ENCODE results near the gene CADPS. TPM values are rescaled to one million over a fixed set of nuclear protein-coding genes. Genes with fewer than 3 reads are reported as not detected.

Gene CADPS
- polyA plus RNA-seq, 1 donor from 2014 or later = 118 TPM

DNA sequence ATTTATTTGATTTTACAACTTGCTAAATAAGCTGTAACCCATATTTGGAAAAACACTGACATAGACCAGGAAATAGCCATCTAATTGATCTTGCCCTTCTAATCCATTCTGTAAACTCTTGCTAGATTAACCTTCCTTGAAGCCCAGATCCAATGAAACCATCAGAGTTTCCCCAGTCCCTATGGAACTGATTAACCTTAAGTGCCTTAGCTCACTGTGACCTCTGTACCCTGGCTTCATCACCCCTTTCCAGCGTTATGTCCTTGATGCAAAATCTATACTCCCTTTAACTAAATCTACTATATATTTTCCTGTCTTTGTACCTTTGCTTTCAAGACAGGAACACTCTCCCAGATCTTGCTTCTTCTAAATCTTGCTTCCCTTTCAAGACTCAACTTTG, 42.9 kb upstream of the CADPS start:
- no peak overlapping the region for H3K4me3 ChIP-seq (ENCODE audit: low read length)
- H3K9ac ChIP-seq (ENCODE audit: low read length) = no peak overlapping the region
- no peaks in the 10 kb centered on the region for H3K79me2 ChIP-seq (replicated peaks; ENCODE audit: insufficient read depth, low read length)
- H3K4me2 ChIP-seq (ENCODE audit: low read length) = no peak overlapping the region
- H3K9me3 ChIP-seq (ENCODE audit: low read length) = no peaks in the 10 kb centered on the region
- H3K9me2 ChIP-seq (ENCODE audit: insufficient read depth, low read length) = no peaks in the 10 kb centered on the region
- no peak overlapping the region for H2AFZ ChIP-seq (ENCODE audit: low read depth, low read length)
- no peaks in the 10 kb centered on the region for H3K27me3 ChIP-seq (ENCODE audit: insufficient read depth, low read depth, low read length)
- no peaks in the 10 kb centered on the region for H4K20me1 ChIP-seq (ENCODE audit: insufficient read depth)
- TF ChIP-seq MXI1 (conservative IDR thresholded peaks at IDR 0.05; ENCODE audit: poor library complexity, severe bottlenecking) (no peak), SMC3 (conservative IDR thresholded peaks at IDR 0.05; ENCODE audit: poor library complexity) (no peak), RAD21 (conservative IDR thresholded peaks at IDR 0.05) (no peak), TAF1 (IDR thresholded peaks at IDR 0.05; ENCODE audit: low read depth) (no peak), EZH2 (IDR thresholded peaks at IDR 0.05; ENCODE audit: borderline replicate concordance, insufficient read depth, low read length, poor library complexity, severe bottlenecking) (no peak), EP300 (conservative IDR thresholded peaks at IDR 0.05; ENCODE audit: poor library complexity, severe bottlenecking) (no peak), POLR2AphosphoS5 (IDR thresholded peaks at IDR 0.05) (no peak)
- TF ChIP-seq, protein P1, sequence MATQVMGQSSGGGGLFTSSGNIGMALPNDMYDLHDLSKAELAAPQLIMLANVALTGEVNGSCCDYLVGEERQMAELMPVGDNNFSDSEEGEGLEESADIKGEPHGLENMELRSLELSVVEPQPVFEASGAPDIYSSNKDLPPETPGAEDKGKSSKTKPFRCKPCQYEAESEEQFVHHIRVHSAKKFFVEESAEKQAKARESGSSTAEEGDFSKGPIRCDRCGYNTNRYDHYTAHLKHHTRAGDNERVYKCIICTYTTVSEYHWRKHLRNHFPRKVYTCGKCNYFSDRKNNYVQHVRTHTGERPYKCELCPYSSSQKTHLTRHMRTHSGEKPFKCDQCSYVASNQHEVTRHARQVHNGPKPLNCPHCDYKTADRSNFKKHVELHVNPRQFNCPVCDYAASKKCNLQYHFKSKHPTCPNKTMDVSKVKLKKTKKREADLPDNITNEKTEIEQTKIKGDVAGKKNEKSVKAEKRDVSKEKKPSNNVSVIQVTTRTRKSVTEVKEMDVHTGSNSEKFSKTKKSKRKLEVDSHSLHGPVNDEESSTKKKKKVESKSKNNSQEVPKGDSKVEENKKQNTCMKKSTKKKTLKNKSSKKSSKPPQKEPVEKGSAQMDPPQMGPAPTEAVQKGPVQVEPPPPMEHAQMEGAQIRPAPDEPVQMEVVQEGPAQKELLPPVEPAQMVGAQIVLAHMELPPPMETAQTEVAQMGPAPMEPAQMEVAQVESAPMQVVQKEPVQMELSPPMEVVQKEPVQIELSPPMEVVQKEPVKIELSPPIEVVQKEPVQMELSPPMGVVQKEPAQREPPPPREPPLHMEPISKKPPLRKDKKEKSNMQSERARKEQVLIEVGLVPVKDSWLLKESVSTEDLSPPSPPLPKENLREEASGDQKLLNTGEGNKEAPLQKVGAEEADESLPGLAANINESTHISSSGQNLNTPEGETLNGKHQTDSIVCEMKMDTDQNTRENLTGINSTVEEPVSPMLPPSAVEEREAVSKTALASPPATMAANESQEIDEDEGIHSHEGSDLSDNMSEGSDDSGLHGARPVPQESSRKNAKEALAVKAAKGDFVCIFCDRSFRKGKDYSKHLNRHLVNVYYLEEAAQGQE (IDR thresholded peaks at IDR 0.05; ENCODE audit: borderline replicate concordance) = no peak
- TF ChIP-seq, protein P2, sequence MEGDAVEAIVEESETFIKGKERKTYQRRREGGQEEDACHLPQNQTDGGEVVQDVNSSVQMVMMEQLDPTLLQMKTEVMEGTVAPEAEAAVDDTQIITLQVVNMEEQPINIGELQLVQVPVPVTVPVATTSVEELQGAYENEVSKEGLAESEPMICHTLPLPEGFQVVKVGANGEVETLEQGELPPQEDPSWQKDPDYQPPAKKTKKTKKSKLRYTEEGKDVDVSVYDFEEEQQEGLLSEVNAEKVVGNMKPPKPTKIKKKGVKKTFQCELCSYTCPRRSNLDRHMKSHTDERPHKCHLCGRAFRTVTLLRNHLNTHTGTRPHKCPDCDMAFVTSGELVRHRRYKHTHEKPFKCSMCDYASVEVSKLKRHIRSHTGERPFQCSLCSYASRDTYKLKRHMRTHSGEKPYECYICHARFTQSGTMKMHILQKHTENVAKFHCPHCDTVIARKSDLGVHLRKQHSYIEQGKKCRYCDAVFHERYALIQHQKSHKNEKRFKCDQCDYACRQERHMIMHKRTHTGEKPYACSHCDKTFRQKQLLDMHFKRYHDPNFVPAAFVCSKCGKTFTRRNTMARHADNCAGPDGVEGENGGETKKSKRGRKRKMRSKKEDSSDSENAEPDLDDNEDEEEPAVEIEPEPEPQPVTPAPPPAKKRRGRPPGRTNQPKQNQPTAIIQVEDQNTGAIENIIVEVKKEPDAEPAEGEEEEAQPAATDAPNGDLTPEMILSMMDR (IDR thresholded peaks at IDR 0.05; ENCODE audit: poor library complexity, severe bottlenecking) = no peak
- H3K36me3 ChIP-seq (ENCODE audit: insufficient read depth, low read length) = no peaks in the 10 kb centered on the region
- no peak overlapping the region for H3K27ac ChIP-seq (ENCODE audit: low read length)
- H3F3A ChIP-seq (ENCODE audit: insufficient read depth, low read length, poor library complexity, severe bottlenecking) = no peaks in the 10 kb centered on the region

DNA sequence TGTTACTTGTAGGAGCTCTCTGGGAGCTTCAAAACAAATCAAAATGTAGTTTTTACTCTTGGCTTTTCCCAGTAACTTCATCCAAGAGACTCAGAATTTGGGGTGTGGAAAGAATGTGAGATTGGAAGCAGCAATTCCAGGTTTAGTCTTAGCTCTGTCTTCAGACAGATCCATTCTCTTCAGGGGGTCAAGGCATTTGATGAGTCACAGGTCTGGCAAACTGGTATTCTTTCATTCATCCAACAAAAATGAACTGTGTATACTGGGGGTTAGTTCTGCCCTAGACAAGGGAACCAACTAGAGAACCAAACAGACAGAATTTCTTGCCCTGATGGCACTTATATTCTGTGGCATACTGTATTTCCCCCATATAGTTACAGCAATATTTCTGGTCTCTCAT, 36.3 kb upstream of the CADPS start:
- Histone ChIP-seq H3F3A (ENCODE audit: insufficient read depth, low read length, poor library complexity, severe bottlenecking) (no peaks in the 10 kb centered on the region), H3K4me2 (ENCODE audit: low read length) (no peak overlapping the region), H3K36me3 (ENCODE audit: insufficient read depth, low read length) (no peaks in the 10 kb centered on the region), H3K4me3 (ENCODE audit: low read length) (no peak overlapping the region), H3K9ac (ENCODE audit: low read length) (no peak overlapping the region), H3K27ac (ENCODE audit: low read length) (no peak overlapping the region), H3K9me2 (ENCODE audit: insufficient read depth, low read length) (no peaks in the 10 kb centered on the region), H3K79me2 (replicated peaks; ENCODE audit: insufficient read depth, low read length) (no peaks in the 10 kb centered on the region), H4K20me1 (ENCODE audit: insufficient read depth) (no peaks in the 10 kb centered on the region), H2AFZ (ENCODE audit: low read depth, low read length) (no peak overlapping the region), H3K27me3 (ENCODE audit: insufficient read depth, low read depth, low read length) (no peaks in the 10 kb centered on the region), H3K9me3 (ENCODE audit: low read length) (no peaks in the 10 kb centered on the region)
- TF ChIP-seq SMC3 (conservative IDR thresholded peaks at IDR 0.05; ENCODE audit: poor library complexity) (no peak), EP300 (conservative IDR thresholded peaks at IDR 0.05; ENCODE audit: poor library complexity, severe bottlenecking) (no peak), POLR2AphosphoS5 (IDR thresholded peaks at IDR 0.05) (no peak), EZH2 (IDR thresholded peaks at IDR 0.05; ENCODE audit: borderline replicate concordance, insufficient read depth, low read length, poor library complexity, severe bottlenecking) (no peak), RAD21 (conservative IDR thresholded peaks at IDR 0.05) (no peak), MXI1 (conservative IDR thresholded peaks at IDR 0.05; ENCODE audit: poor library complexity, severe bottlenecking) (no peak)
- TF ChIP-seq, protein P1 (IDR thresholded peaks at IDR 0.05; ENCODE audit: borderline replicate concordance) = no peak
- TF ChIP-seq, protein P2 (IDR thresholded peaks at IDR 0.05; ENCODE audit: poor library complexity, severe bottlenecking) = no peak

Data from neural cell (in vitro differentiated cells).